K562 (cell line): ENCODE results near the gene PARK7. TPM values are rescaled to one million over a fixed set of nuclear protein-coding genes. Genes with fewer than 3 reads are reported as not detected.

ENCODE experiments used
- ATF2 ChIP-seq: sonication (generic); formaldehyde crosslinking; IDR thresholded peaks from 2 replicates; pipeline ENCODE4 v1.8.1; 2022; ENCODE audit warnings: missing genetic modification reagents
- CC2D1A ChIP-seq: fragments of 450-650 bp; IDR thresholded peaks from 2 replicates; pipeline ENCODE4 v1.6.1; 2017; ENCODE audit warnings: mild to moderate bottlenecking
- CHCHD3 ChIP-seq: fragments of 250-450 bp; sonication (Bioruptor Pico); IDR thresholded peaks from 2 replicates; pipeline ENCODE4 v2.1.2; 2022; ENCODE audit warnings: mild to moderate bottlenecking
- DDX20 ChIP-seq: fragments of 450-650 bp; IDR thresholded peaks from 2 replicates; pipeline ENCODE4 v1.6.1; 2016; ENCODE audit warnings: missing genetic modification characterization, low read depth, mild to moderate bottlenecking, missing compliant biosample characterization, moderate library complexity
- FOXP1 ChIP-seq: sonication (generic); formaldehyde crosslinking; IDR thresholded peaks from 2 replicates; pipeline ENCODE4 v1.8.0; 2022; ENCODE audit warnings: mild to moderate bottlenecking, missing genetic modification reagents
- HCFC1 ChIP-seq: IDR thresholded peaks from 2 replicates; pipeline ENCODE4 v1.6.1; 2012; ENCODE audit warnings: low read depth, low read length, improper control_type of control experiment
- HNRNPK ChIP-seq: fragments of 200-400 bp; formaldehyde crosslinking; IDR thresholded peaks from one replicate; pipeline ENCODE4 v1.6.1; 2018; ENCODE audit warnings: mild to moderate bottlenecking, low read depth, low read length; ENCODE audit not compliant: poor library complexity, severe bottlenecking
- HSF4 ChIP-seq: fragments of 250-450 bp; sonication (Bioruptor Pico); IDR thresholded peaks from 2 replicates; pipeline ENCODE4 v2.1.2; 2022; ENCODE audit warnings: mild to moderate bottlenecking, moderate library complexity, borderline replicate concordance
- JUND ChIP-seq, 2 experiments: IDR thresholded peaks; 2 replicates in 1 of 2; 3 replicates in 1 of 2; pipeline ENCODE4 v1.6.1; 2011; ENCODE audit warnings: borderline replicate concordance in 2 of 2, low read depth in 2 of 2, low read length in 2 of 2, improper control_type of control experiment in 1 of 2, missing biosample characterization in 1 of 2, missing genetic modification characterization in 1 of 2, missing genetic modification reagents in 1 of 2
- MEF2A ChIP-seq: IDR thresholded peaks from 2 replicates; pipeline ENCODE4 v1.6.1; 2011; ENCODE audit warnings: low read depth, mild to moderate bottlenecking, low read length, moderate library complexity; ENCODE audit not compliant: control insufficient read depth
- MNT ChIP-seq, 2 experiments: fragments of 450-650 bp; conservative IDR thresholded peaks; 2 replicates each; pipeline ENCODE4 v1.6.1; 2017; ENCODE audit warnings: mild to moderate bottlenecking in 2 of 2, moderate library complexity in 2 of 2
- NFIX ChIP-seq: fragments of 250-450 bp; sonication (Bioruptor Pico); IDR thresholded peaks from 2 replicates; pipeline ENCODE4 v1.4.0; 2020; ENCODE audit warnings: low read depth, mild to moderate bottlenecking, moderate library complexity
- NFYB ChIP-seq: IDR thresholded peaks from 2 replicates; pipeline ENCODE4 v1.6.1; 2011; ENCODE audit warnings: mild to moderate bottlenecking, moderate library complexity; ENCODE audit not compliant: insufficient read length; ENCODE audit errors: extremely low read depth
- NR2C1 ChIP-seq, 2 experiments: fragments of 450-650 bp; IDR thresholded peaks; 2 replicates each; pipeline ENCODE4 v1.6.1; 2017; ENCODE audit warnings: mild to moderate bottlenecking in 2 of 2, antibody characterized with exemption in 1 of 2, inconsistent platforms in 1 of 2, missing compliant biosample characterization in 1 of 2, missing genetic modification characterization in 1 of 2
- NR2F6 ChIP-seq: fragments of 450-650 bp; formaldehyde crosslinking; IDR thresholded peaks from 2 replicates; pipeline ENCODE4 v1.4.0; 2020; ENCODE audit warnings: mild to moderate bottlenecking
- NR4A1 ChIP-seq, 2 experiments: fragments of 250-450 bp in 1 of 2; fragments of 450-650 bp in 1 of 2; sonication (Bioruptor Pico) in 1 of 2; IDR thresholded peaks; 2 replicates each; pipeline versions ENCODE4 v1.4.0 to v1.6.1; 2016 to 2020; ENCODE audit warnings: mild to moderate bottlenecking in 2 of 2, missing compliant biosample characterization in 1 of 2, missing genetic modification characterization in 1 of 2, moderate library complexity in 1 of 2
- PHB ChIP-seq: fragments of 250-450 bp; sonication (Bioruptor Pico); IDR thresholded peaks from 2 replicates; pipeline ENCODE4 v1.5.0; 2021
- RFX7 ChIP-seq: fragments of 250-450 bp; sonication (Bioruptor Pico); IDR thresholded peaks from 2 replicates; pipeline ENCODE4 v1.5.1; 2021; ENCODE audit warnings: mild to moderate bottlenecking
- SMARCE1 ChIP-seq: fragments of 450-650 bp; IDR thresholded peaks from 2 replicates; pipeline ENCODE4 v1.7.1; 2016; ENCODE audit warnings: mild to moderate bottlenecking
- SNAPC5 ChIP-seq: fragments of 250-450 bp; sonication (Bioruptor Pico); IDR thresholded peaks from 2 replicates; pipeline ENCODE4 v1.8.0; 2021; ENCODE audit warnings: moderate library complexity, mild to moderate bottlenecking, inconsistent platforms
- SRSF3 ChIP-seq: fragments of 200-400 bp; formaldehyde crosslinking; IDR thresholded peaks from 2 replicates; pipeline ENCODE4 v1.6.1; 2016; ENCODE audit warnings: mild to moderate bottlenecking, low read length, moderate library complexity; ENCODE audit not compliant: insufficient read depth
- TEAD4 ChIP-seq, 2 experiments: sonication (generic) in 1 of 2; formaldehyde crosslinking in 1 of 2; IDR thresholded peaks; 2 replicates each; pipeline versions ENCODE4 v1.6.1 to v1.8.0; 2012 to 2022; ENCODE audit warnings: borderline replicate concordance in 1 of 2, inconsistent platforms in 1 of 2, low read length in 1 of 2, mild to moderate bottlenecking in 1 of 2, missing genetic modification reagents in 1 of 2
- ZNF224 ChIP-seq: sonication (generic); formaldehyde crosslinking; IDR thresholded peaks from 2 replicates; pipeline ENCODE4 v1.8.0; 2022; ENCODE audit warnings: mild to moderate bottlenecking, missing genetic modification reagents
- ZNF274 ChIP-seq: IDR thresholded peaks from 2 replicates; pipeline ENCODE4 v1.6.1; 2011; ENCODE audit warnings: low read depth, mild to moderate bottlenecking, low read length, moderate library complexity, borderline replicate concordance
- polyA plus RNA-seq, 8 experiments: library from polyadenylated mRNA; depleted of rRNA in 4 of 8; stranded (reverse) in 5 of 8; unstranded in 3 of 8; fragments of >200 nt; fragmentation: Nextera tagmentation in 2 of 8; fragmentation: Illumina TruSeq in 1 of 8; extraction: Ambion mirVana in 2 of 8; extraction: Trizol in 1 of 8; gene quantifications; 2 replicates each; pipeline versions ENCODE4 v1.2.1 to v1.2.3, GENCODE V29; 2011 to 2014; ENCODE audit warnings: inconsistent platforms in 1 of 8, missing spikeins in 1 of 8
- total RNA-seq, 7 experiments: library from RNA; depleted of rRNA in 6 of 7; stranded (reverse); fragments of >200 nt in 6 of 7; fragmentation: Illumina TruSeq in 2 of 7; extraction: Trizol in 2 of 7; gene quantifications; 2 replicates each; pipeline versions ENCODE4 v1.2.1 to v1.2.3, GENCODE V29; 2011 to 2021; ENCODE audit warnings: low replicate concordance in 1 of 7

Gene PARK7
- total and polyA plus RNA-seq, 9 of the 15 experiments (the other 6 are each of a cell fraction or from before 2014, with no cell fraction given), result 374 to 1,298 (median 484) TPM

GRCh38 chr1:8026153-8026975 lies 64.9 kb downstream of the PARK7 start, which contains the start of gene ERRFI1 (continued):
- TF ChIP-seq RFX7 (CRISPR knock-in tag) (no peak), ZNF224 (CRISPR knock-in tag) (peak; percentile 94), HNRNPK (no peak), HCFC1 (no peak), ATF2 (CRISPR knock-in tag) (no peak), HSF4 (CRISPR knock-in tag) (no peak), SMARCE1 (no peak), ZNF274 (no peak), PHB (CRISPR knock-in tag) (0 out of 2 replicates have a peak, but pooled peaks have one; percentile 72), TEAD4 (IDR thresholded peaks at IDR 0.05; ENCODE audit: low read length) (no peak; the same call in 1 of the 2 replicates), TEAD4 (CRISPR knock-in tag; IDR thresholded peaks at IDR 0.05; ENCODE audit: borderline replicate concordance) (peak; percentile 90), SNAPC5 (CRISPR knock-in tag) (no peak), DDX20 (tag) (no peak), MEF2A (peak; percentile 91), NR2C1 (IDR thresholded peaks at IDR 0.05) (no peak), NR2C1 (tag; IDR thresholded peaks at IDR 0.05) (no peak), NFIX (no peak), CC2D1A (no peak), NR2F6 (no peak), MNT (conservative IDR thresholded peaks at IDR 0.05) (peak in 1 of 2 experiments; percentile 45; a peak in 2 of 4 replicates), SRSF3 (no peak), JUND (IDR thresholded peaks at IDR 0.05; ENCODE audit: borderline replicate concordance, low read depth, low read length) (peak; percentile 86), JUND (tag; IDR thresholded peaks at IDR 0.05; ENCODE audit: borderline replicate concordance, low read depth, low read length) (no peak), FOXP1 (CRISPR knock-in tag) (peak; percentile 99), NFYB (peak; percentile 81), NR4A1 (CRISPR knock-in tag; IDR thresholded peaks at IDR 0.05) (no peak), NR4A1 (tag; IDR thresholded peaks at IDR 0.05) (no peak), CHCHD3 (no peak)
